Stimulated activated CD4-positive, alpha-beta T cell treated with anti-CD3 and anti-CD28 coated beads, Interleukin-15, amount 100 ng/mL, for 24 hours (primary cell): ENCODE results near the gene GABBR2.

Source experiments
- DNase-seq: peaks from one replicate; pipeline ENCODE4 v3.0.0-alpha.2; 2020

GABBR2 gene

DNA sequence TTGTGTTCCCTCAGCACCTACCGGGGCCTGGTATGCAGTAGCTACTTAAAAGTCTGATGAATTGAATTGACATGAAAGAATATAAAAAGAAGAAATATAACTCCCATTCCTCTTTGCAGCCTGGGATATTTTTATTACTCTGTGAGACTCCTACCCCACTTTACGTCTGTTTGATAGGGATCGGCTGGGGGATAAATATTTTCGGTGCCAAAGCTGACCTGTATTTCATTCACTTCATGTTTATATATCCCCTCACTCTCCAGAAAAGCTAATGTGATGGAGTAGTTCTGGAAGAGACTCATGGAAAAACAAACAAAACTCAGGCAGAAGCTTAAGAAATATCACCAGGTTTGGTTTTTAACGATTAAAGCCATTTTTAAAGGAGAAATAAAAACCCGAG lies 345.1 kb downstream of the GABBR2 start:
- no peak for DNase-seq

DNA sequence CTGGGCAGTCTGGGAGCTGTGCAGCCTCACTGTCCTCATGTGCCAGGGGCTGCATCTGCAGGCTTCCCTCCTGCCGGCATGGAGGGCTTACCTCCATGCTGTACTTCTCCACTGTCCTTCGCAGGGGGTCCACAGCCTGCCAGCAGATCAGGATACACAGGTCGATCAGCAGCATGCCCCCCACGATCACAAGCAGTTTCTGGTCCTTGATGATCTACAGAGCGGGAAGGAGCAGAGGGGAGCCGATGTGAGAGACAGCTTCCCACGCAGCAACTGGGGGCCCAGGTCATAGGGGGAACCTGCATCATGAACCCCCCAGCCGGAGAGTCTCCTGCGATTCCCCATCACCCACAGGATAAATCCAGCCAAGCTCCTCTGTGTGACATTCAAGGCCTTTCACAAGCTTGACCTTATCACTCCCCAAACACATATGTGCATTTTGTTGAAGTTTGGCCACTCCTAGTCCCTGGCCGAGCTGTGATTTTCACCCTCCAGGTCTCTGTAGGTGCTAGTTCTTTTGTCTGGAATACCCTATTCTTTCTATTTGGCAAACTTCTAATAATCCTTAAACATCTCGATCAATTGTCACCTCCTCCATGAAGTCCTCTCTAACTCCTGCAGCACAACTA lies 346.0 kb downstream of the GABBR2 start:
- no peak for DNase-seq

DNA sequence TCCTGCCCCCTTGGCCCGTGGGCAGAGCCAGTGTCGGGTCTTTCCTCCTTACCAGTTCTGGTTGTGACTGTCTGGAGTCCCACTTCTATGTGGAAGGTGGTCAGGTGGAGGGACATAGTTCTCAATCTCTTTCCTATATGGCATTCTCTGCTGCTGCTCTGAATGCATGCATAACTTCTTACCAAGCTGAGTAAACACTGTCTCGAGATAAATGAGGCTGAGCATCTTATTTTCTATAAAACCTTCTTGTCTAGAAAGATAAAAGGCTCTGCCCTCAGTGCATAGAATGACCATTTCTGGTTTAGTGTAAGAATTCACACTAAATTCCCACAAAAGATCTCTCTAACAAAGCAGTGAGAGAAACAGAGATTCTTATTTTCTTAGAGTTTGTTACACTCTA lies 347.1 kb downstream of the GABBR2 start:
- no peak for DNase-seq

DNA sequence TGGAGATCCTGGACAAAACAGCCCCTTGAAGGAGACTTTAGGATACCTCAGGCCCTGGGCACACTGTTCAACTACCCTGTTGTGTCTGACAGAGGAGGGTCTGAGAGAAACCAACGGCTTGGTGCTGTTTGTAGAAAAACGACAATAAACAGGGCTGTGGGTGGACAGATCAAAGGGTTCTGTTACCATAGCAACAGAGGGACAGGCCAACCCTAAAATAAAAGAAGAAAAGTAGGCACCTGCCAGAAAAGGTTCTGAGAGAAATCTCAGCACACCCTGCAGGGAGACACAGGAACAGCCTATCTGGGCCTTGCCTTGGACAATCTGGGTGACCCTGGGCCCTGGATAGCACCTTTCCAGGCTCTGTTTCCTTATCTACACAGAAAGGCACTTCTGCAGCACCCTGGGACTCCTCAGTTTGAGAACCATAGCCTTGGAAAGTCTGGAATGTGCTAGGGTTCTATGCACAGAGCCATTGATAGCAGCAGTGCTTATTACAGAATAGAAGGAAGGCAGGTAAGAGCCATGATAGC lies 348.5 kb downstream of the GABBR2 start:
- DNase-seq: no peak

- DNase-seq: no peak
These were observed 349.2 kb downstream of the GABBR2 start for GRCh38 chr9:98359569-98359968.

GRCh38 chr9:98357921-98358535 lies 350.7 kb downstream of the GABBR2 start:
- no peak for DNase-seq

GRCh38 chr9:98356953-98357690 lies 351.6 kb downstream of the GABBR2 start:
- no peak for DNase-seq

DNA sequence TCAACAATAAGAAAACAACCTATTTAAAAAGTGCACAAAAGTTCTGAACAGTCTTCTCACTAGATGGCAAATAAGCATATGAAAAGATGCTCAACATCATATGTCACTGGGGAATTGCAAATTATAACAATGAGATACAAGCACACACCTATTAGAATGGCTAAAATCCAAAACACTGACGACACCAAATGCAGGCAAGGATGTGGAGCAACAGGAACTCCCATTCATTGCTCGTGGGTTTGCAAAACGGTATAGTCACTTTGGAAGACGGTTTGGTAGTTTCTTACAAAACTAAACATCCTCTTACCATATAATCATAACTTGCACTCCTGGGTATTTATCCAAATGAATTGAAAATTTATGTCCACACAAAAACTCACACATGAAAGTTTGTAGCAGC lies 352.4 kb downstream of the GABBR2 start:
- no peak for DNase-seq

DNA sequence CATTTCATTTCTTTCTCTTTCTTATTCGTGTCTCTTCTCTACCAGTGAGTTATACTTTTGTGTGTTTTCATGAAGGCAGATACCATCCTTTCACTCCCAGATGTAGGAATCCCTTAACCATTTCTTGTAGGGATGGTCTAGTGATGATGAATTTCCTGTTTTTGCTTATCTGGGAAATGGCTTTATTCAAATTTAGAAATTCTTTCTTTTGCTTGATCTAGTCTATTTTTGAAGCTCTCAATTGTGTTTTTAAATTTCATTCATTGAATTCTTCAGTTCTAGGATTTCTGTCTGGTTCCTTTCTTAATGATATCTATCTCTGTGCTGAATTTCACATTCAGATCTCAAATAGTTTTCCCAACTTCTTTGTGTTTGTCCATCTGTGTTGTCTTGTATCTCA lies 357.4 kb downstream of the GABBR2 start:
- no peak for DNase-seq

GRCh38 chr9:98347642-98348041 lies 361.1 kb downstream of the GABBR2 start:
- DNase-seq: no peak

- DNase-seq: no peak
These were observed 363.7 kb downstream of the GABBR2 start for GRCh38 chr9:98345011-98345410.

- DNase-seq: no peak
These were observed 364.2 kb downstream of the GABBR2 start for GRCh38 chr9:98344581-98344980.

DNA sequence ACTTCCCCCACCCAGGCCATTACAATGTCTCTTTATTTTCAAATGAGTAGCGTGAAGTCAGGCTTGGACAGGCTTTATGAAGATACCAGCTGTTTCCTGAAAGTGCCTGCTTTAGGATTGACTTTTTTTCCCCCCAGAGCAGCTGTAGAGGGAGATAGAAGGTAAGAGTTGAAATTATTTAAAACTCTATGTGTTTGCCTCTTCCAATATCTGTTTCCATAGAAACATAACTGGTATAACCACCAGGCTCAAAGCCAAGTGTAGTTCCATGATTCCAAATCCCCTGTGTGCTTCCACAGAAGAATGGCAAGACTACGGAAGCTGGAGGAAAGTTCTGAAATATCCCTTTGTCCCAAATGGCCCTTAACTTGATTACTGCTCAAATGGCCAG lies 365.9 kb downstream of the GABBR2 start:
- no peak for DNase-seq

GRCh38 chr9:98342098-98342819 lies 366.5 kb downstream of the GABBR2 start:
- no peak for DNase-seq

DNA sequence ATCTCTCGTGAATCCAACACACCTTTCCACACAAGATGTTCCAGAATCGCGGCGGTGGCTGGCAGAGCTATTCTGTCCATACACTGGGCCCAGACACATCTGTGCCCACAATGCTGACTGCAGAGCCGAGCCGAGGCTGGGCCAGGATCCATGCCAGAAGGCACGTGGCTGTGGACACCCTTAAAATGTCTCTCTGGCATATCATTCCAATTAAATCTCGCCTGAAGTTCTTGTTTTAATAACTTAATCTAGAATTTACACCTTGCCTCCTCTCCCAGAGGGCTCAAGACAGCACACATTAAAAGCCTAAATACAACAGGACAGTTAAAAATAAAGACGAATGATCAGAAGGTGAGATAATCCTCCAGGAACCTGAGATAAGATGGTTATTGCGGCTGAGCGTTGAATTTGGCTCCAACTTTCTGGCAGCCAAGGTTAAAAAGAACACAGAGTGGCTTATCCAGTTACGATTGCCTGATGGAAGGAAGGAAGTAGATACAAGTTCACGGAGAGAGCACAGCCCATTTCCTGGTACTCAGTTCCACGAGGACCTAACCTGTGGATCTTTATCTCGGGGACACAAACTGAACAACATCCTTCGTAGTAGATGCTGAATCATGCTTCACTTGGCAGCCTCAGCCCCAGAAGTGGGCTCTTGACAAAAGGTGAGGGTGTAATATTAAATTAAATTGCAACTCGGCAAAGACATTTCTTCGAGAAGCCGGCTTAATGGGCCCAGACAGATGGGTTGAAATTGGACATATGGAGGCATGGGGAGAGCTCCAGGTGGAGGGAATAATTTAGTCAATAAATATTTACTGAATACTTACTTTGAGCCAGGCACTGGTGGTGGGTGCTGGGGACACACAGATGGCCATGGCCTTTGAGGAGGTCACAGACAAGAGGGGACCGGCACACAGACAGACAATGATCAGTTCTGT lies 367.3 kb downstream of the GABBR2 start:
- no peak for DNase-seq

GRCh38 chr9:98339987-98340800 lies 368.5 kb downstream of the GABBR2 start:
- no peak for DNase-seq

DNA sequence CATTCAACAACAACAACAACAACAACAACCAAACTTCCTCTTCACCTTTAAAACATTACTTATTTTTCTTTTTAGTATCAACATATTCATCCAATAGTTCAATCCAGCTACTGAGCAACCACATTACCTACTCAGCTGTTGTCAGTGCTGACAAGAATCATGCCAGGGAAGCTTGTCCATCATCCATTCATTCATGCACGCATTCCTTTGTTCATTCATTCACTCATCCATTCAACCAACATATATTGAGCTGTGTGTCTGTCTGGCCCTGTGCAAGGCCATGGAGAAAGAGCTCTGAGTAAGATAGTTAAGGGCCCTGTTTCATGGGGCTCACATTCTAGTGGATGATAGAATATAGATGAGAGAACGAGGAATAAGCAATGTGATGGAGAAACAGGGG lies 373.1 kb downstream of the GABBR2 start:
- DNase-seq: no peak

DNA sequence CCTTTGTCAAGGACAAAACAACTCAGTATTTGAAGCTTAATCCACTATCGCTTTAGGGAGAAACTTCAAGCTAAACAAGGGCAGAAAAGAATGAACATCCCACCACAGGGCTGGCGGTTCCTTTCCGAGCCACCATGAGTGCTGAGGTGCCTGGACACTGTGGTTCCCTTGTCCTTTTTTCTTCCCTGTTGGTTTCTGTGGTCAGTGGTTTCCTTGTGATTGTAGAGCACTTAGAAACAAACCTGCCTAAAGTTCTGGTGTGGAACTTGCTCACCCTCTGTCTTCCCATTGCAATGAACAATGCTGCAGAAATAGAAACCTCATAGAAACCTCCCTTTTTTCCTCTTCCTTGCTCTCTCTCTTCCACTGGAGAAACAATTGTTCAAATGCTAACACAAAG lies 373.9 kb downstream of the GABBR2 start:
- no peak for DNase-seq

DNA sequence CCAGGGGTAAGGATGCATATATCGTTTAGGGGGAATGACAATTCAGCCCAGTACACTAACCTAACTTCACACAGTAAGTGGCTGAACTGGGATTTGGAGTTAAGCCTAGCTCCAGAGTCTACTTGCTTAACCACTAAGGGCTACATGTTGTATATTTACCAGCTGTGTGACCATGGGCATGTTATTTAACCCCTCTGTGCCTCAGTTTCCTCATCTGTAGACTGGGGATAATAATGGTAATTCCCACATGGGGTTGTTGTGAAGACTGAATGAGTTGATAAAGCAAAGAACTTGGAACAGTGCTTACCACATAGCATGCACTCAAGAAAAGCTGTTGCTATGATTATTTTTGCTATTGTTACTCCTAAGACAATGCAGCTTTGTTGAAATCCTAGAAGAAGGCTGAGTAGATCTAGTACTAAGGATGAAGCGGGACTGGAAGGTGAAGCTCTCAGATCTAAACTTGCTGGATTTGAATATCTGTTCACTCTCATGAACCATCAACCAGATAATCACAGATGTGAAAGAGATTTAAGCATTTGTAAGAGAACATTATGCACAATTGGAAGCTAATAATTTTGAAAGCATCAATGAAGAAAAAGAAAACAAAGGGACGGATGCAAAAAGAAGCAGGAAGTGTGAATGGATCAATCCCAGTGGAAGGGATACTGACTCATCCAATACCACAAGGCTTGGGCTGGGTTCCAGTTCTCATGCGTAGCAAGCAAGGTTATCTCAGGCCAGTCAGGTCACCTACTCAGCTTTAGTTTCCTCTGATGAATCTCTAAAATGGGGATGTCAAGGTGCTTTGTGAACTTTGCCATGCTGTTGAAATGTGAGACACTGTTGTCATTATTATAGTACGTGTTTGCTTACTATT lies 374.8 kb downstream of the GABBR2 start:
- DNase-seq: no peak

DNA sequence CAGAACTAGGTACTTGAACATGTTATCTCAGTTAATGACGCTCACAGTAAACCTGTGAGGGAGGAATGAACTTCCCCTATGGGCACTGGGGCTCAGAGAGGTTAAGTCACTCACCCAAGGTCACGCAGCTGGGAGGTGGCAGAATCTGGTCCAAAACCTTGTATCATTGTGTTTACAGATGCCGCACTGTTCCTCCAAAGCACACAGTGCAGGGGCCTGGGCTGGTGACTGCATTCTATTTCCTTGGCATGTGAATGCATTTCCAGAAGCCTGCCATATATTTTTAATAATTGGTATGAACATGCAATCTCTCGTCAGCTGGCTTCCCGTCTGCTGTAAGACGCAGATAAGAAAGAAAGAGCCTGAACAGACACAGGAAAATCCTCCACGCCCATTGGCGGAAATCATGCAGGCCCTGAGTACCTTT lies 376.3 kb downstream of the GABBR2 start:
- DNase-seq: no peak
